Measurements from ENCODE around the gene FMNL3. TPM values are rescaled to one million over a fixed set of nuclear protein-coding genes. Genes with fewer than 3 reads are reported as not detected.

FMNL3 gene
- total and polyA plus RNA-seq, 2 experiments from 2014 or later, result 8.7 to 32.6 TPM

DNA sequence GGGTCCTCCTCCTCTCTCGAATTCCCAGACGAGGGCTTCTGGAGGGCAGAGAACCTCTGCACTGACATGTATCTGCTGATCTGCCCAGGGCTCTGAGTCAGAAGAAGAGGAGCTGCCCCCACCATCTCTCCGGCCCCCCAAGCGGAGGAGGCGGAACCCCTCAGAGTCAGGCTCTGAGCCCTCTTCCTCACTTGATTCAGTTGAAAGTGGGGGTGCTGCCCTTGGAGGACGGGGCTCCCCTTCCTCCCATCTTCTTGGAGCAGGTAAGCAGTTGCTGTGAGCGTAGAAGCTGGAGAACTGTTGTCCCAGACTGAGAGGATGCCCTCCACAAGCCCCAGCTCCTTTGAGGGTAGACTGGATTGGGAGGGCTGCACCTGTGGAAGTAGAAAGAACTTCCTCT lies 64.1 kb downstream of the FMNL3 start (continued):
- TF ChIP-seq, protein P1, sequence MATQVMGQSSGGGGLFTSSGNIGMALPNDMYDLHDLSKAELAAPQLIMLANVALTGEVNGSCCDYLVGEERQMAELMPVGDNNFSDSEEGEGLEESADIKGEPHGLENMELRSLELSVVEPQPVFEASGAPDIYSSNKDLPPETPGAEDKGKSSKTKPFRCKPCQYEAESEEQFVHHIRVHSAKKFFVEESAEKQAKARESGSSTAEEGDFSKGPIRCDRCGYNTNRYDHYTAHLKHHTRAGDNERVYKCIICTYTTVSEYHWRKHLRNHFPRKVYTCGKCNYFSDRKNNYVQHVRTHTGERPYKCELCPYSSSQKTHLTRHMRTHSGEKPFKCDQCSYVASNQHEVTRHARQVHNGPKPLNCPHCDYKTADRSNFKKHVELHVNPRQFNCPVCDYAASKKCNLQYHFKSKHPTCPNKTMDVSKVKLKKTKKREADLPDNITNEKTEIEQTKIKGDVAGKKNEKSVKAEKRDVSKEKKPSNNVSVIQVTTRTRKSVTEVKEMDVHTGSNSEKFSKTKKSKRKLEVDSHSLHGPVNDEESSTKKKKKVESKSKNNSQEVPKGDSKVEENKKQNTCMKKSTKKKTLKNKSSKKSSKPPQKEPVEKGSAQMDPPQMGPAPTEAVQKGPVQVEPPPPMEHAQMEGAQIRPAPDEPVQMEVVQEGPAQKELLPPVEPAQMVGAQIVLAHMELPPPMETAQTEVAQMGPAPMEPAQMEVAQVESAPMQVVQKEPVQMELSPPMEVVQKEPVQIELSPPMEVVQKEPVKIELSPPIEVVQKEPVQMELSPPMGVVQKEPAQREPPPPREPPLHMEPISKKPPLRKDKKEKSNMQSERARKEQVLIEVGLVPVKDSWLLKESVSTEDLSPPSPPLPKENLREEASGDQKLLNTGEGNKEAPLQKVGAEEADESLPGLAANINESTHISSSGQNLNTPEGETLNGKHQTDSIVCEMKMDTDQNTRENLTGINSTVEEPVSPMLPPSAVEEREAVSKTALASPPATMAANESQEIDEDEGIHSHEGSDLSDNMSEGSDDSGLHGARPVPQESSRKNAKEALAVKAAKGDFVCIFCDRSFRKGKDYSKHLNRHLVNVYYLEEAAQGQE (IDR thresholded peaks at IDR 0.05; ENCODE audit: unreplicated experiment), result no peak
- TF ChIP-seq NANOG (IDR thresholded peaks at IDR 0.05; ENCODE audit: borderline replicate concordance) (no peak), CREB1 (CRISPR knock-in tag; IDR thresholded peaks at IDR 0.05; ENCODE audit: low read depth) (no peak), POLR2AphosphoS5 (IDR thresholded peaks at IDR 0.05; ENCODE audit: low read depth) (no peak)

DNA sequence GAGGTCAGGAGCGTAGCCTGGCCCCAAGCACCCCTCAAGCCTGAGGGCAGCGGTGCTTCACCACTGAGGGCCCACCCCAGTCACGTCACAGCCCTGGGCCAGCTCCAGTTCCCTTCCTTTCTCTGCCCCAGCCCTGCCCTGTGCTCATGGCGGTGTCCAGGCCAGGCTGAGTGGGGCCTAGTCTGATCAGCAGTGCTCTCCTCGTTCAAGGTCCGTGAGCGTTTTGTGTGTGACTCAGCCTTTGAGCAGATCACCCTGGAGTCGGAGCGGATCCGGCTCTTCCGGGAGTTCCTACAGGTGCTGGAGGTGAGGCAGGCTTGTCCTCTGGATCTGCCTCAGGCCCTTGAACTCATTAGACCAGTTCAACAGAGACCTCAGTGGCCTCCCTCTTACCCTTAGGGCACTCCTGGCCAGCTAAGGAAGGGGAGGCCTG lies 64.8 kb downstream of the FMNL3 start:
- Histone ChIP-seq H3K9me2 (ENCODE audit: insufficient read depth) (no peaks in the 10 kb centered on the region), H3F3A (replicated peaks; ENCODE audit: low read depth) (no peaks in the 10 kb centered on the region), H3K4me1 (ENCODE audit: insufficient read depth) (peaks cover 14% of the 10 kb centered on the region), H4K20me1 (replicated peaks; ENCODE audit: insufficient read depth) (peaks cover 3% of the 10 kb centered on the region; the same call in 1 of the 2 replicates), H3K27me3 (ENCODE audit: insufficient read depth) (no peaks in the 10 kb centered on the region), H3K36me3 (ENCODE audit: insufficient read depth) (peaks cover 13% of the 10 kb centered on the region), H3K4me2 (no peak overlapping the region), H2AFZ (no peak overlapping the region), H3K27ac (ENCODE audit: low read depth) (no peak overlapping the region), H3K4me3 (no peak overlapping the region), H3K79me2 (replicated peaks; ENCODE audit: insufficient read depth) (no peaks in the 10 kb centered on the region)
- H3K36me3 Mint-ChIP-seq (ENCODE audit: low read depth), result peaks cover 51% of the 10 kb centered on the region
- no peak for TF ChIP-seq ZNF114 (CRISPR knock-in tag; IDR thresholded peaks at IDR 0.05)
- TF ChIP-seq, protein P2, sequence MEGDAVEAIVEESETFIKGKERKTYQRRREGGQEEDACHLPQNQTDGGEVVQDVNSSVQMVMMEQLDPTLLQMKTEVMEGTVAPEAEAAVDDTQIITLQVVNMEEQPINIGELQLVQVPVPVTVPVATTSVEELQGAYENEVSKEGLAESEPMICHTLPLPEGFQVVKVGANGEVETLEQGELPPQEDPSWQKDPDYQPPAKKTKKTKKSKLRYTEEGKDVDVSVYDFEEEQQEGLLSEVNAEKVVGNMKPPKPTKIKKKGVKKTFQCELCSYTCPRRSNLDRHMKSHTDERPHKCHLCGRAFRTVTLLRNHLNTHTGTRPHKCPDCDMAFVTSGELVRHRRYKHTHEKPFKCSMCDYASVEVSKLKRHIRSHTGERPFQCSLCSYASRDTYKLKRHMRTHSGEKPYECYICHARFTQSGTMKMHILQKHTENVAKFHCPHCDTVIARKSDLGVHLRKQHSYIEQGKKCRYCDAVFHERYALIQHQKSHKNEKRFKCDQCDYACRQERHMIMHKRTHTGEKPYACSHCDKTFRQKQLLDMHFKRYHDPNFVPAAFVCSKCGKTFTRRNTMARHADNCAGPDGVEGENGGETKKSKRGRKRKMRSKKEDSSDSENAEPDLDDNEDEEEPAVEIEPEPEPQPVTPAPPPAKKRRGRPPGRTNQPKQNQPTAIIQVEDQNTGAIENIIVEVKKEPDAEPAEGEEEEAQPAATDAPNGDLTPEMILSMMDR (conservative IDR thresholded peaks at IDR 0.05; ENCODE audit: low read depth in 2 of 2), result no peak
- TF ChIP-seq CREB1 (CRISPR knock-in tag; IDR thresholded peaks at IDR 0.05; ENCODE audit: low read depth), result no peak
- TF ChIP-seq, protein P3, sequence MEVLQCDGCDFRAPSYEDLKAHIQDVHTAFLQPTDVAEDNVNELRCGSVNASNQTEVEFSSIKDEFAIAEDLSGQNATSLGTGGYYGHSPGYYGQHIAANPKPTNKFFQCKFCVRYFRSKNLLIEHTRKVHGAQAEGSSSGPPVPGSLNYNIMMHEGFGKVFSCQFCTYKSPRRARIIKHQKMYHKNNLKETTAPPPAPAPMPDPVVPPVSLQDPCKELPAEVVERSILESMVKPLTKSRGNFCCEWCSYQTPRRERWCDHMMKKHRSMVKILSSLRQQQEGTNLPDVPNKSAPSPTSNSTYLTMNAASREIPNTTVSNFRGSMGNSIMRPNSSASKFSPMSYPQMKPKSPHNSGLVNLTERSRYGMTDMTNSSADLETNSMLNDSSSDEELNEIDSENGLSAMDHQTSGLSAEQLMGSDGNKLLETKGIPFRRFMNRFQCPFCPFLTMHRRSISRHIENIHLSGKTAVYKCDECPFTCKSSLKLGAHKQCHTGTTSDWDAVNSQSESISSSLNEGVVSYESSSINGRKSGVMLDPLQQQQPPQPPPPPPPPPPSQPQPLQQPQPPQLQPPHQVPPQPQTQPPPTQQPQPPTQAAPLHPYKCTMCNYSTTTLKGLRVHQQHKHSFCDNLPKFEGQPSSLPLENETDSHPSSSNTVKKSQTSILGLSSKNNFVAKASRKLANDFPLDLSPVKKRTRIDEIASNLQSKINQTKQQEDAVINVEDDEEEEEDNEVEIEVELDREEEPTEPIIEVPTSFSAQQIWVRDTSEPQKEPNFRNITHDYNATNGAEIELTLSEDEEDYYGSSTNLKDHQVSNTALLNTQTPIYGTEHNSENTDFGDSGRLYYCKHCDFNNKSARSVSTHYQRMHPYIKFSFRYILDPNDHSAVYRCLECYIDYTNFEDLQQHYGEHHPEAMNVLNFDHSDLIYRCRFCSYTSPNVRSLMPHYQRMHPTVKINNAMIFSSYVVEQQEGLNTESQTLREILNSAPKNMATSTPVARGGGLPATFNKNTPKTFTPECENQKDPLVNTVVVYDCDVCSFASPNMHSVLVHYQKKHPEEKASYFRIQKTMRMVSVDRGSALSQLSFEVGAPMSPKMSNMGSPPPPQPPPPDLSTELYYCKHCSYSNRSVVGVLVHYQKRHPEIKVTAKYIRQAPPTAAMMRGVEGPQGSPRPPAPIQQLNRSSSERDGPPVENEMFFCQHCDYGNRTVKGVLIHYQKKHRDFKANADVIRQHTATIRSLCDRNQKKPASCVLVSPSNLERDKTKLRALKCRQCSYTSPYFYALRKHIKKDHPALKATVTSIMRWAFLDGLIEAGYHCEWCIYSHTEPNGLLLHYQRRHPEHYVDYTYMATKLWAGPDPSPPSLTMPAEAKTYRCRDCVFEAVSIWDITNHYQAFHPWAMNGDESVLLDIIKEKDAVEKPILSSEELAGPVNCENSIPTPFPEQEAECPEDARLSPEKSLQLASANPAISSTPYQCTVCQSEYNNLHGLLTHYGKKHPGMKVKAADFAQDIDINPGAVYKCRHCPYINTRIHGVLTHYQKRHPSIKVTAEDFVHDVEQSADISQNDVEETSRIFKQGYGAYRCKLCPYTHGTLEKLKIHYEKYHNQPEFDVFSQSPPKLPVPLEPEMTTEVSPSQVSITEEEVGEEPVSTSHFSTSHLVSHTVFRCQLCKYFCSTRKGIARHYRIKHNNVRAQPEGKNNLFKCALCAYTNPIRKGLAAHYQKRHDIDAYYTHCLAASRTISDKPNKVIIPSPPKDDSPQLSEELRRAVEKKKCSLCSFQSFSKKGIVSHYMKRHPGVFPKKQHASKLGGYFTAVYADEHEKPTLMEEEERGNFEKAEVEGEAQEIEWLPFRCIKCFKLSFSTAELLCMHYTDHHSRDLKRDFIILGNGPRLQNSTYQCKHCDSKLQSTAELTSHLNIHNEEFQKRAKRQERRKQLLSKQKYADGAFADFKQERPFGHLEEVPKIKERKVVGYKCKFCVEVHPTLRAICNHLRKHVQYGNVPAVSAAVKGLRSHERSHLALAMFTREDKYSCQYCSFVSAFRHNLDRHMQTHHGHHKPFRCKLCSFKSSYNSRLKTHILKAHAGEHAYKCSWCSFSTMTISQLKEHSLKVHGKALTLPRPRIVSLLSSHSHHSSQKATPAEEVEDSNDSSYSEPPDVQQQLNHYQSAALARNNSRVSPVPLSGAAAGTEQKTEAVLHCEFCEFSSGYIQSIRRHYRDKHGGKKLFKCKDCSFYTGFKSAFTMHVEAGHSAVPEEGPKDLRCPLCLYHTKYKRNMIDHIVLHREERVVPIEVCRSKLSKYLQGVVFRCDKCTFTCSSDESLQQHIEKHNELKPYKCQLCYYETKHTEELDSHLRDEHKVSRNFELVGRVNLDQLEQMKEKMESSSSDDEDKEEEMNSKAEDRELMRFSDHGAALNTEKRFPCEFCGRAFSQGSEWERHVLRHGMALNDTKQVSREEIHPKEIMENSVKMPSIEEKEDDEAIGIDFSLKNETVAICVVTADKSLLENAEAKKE (CRISPR knock-in tag; IDR thresholded peaks at IDR 0.05), result no peak
- TF ChIP-seq, protein P1 (IDR thresholded peaks at IDR 0.05; ENCODE audit: unreplicated experiment), result no peak
- TF ChIP-seq NANOG (IDR thresholded peaks at IDR 0.05; ENCODE audit: borderline replicate concordance), result no peak
- H3K9me3 Mint-ChIP-seq, result no peaks in the 10 kb centered on the region
- peaks cover 18% of the 10 kb centered on the region for H3K27me3 Mint-ChIP-seq (ENCODE audit: insufficient read depth, low read depth, poor library complexity)
- no peak overlapping the region for H3K4me3 Mint-ChIP-seq
- H3K4me1 Mint-ChIP-seq, result peaks cover 37% of the 10 kb centered on the region
- ATAC-seq (no peak), DNase-seq (ENCODE audit: low spot score) (no peak)
- H3K27ac Mint-ChIP-seq, result no peak overlapping the region
